Measurements from ENCODE around the gene RNF135.
"Not testable (repeated sequence)": the region's sequence is repeated elsewhere in the genome, so short reads cannot be mapped to it uniquely, and the experiment has no call there.

RNF135 gene

GRCh38 chr17:30954046-30954830 is 16.6 kb upstream of the RNF135 start:
- FAIRE-seq, result peak; percentile 50
- no peak for DNase-seq (ENCODE audit: insufficient read length, low spot score)
- TF ChIP-seq POLR2A (IDR thresholded peaks at IDR 0.05; ENCODE audit: low read depth, low read length) (no peak), PAX5 (IDR thresholded peaks at IDR 0.05; ENCODE audit: insufficient read depth, low read length, severe bottlenecking) (no peak), TAF1 (IDR thresholded peaks at IDR 0.05; ENCODE audit: low read depth, low read length) (no peak), POLR2AphosphoS5 (IDR thresholded peaks at IDR 0.05; ENCODE audit: low read depth, low read length) (no peak), POU2F2 (IDR thresholded peaks at IDR 0.05; ENCODE audit: low read depth, low read length) (no peak), SPI1 (IDR thresholded peaks at IDR 0.05; ENCODE audit: low read depth, low read length) (no peak)

- DNase-seq (ENCODE audit: insufficient read length, low spot score), result no peak
- peak; percentile 5 for FAIRE-seq
- TF ChIP-seq PAX5 (IDR thresholded peaks at IDR 0.05; ENCODE audit: insufficient read depth, low read length, severe bottlenecking), result no peak
- TF ChIP-seq POLR2AphosphoS5 (IDR thresholded peaks at IDR 0.05; ENCODE audit: low read depth, low read length), result no peak
- TF ChIP-seq POU2F2 (IDR thresholded peaks at IDR 0.05; ENCODE audit: low read depth, low read length), result no peak
- no peak for TF ChIP-seq SPI1 (IDR thresholded peaks at IDR 0.05; ENCODE audit: low read depth, low read length)
- TF ChIP-seq POLR2A (IDR thresholded peaks at IDR 0.05; ENCODE audit: low read depth, low read length), result no peak
- TF ChIP-seq TAF1 (IDR thresholded peaks at IDR 0.05; ENCODE audit: low read depth, low read length), result no peak
Measured at GRCh38 chr17:30956764-30957374, 14.0 kb upstream of the RNF135 start.

- no peak for DNase-seq (ENCODE audit: insufficient read length, low spot score)
- FAIRE-seq, result no peak
- TF ChIP-seq SPI1 (IDR thresholded peaks at IDR 0.05; ENCODE audit: low read depth, low read length), result no peak
- no peak for TF ChIP-seq PAX5 (IDR thresholded peaks at IDR 0.05; ENCODE audit: insufficient read depth, low read length, severe bottlenecking)
- TF ChIP-seq POU2F2 (IDR thresholded peaks at IDR 0.05; ENCODE audit: low read depth, low read length), result no peak
- no peak for TF ChIP-seq POLR2AphosphoS5 (IDR thresholded peaks at IDR 0.05; ENCODE audit: low read depth, low read length)
- no peak for TF ChIP-seq TAF1 (IDR thresholded peaks at IDR 0.05; ENCODE audit: low read depth, low read length)
- TF ChIP-seq POLR2A (IDR thresholded peaks at IDR 0.05; ENCODE audit: low read depth, low read length), result no peak
Measured at GRCh38 chr17:30957741-30958140, 13.1 kb upstream of the RNF135 start.

- DNase-seq (ENCODE audit: insufficient read length, low spot score) (no peak), FAIRE-seq (peak; percentile 82)
- no peak for TF ChIP-seq TAF1 (IDR thresholded peaks at IDR 0.05; ENCODE audit: low read depth, low read length)
- peak; percentile 97 for TF ChIP-seq SPI1 (IDR thresholded peaks at IDR 0.05; ENCODE audit: low read depth, low read length)
Measured at GRCh38 chr17:30958187-30958586, 12.7 kb upstream of the RNF135 start.

- TF ChIP-seq POLR2AphosphoS5 (IDR thresholded peaks at IDR 0.05; ENCODE audit: low read depth, low read length), result no peak
- no peak for TF ChIP-seq POLR2A (IDR thresholded peaks at IDR 0.05; ENCODE audit: low read depth, low read length)
- TF ChIP-seq TAF1 (IDR thresholded peaks at IDR 0.05; ENCODE audit: low read depth, low read length), result no peak
- TF ChIP-seq SPI1 (IDR thresholded peaks at IDR 0.05; ENCODE audit: low read depth, low read length), result no peak
- peak; percentile 100 for TF ChIP-seq POU2F2 (IDR thresholded peaks at IDR 0.05; ENCODE audit: low read depth, low read length)
- DNase-seq (ENCODE audit: insufficient read length, low spot score) (no peak), FAIRE-seq (peak; percentile 98)
Measured at GRCh38 chr17:30961209-30962188, 9.3 kb upstream of the RNF135 start.

- FAIRE-seq; DNase-seq (ENCODE audit: insufficient read length, low spot score): not testable (repeated sequence)
Measured at GRCh38 chr17:30964312-30964711, 6.5 kb upstream of the RNF135 start.

GRCh38 chr17:30964876-30965275 is 6.0 kb upstream of the RNF135 start:
- DNase-seq (ENCODE audit: insufficient read length, low spot score) (no peak), FAIRE-seq (no peak)
- TF ChIP-seq POU2F2 (IDR thresholded peaks at IDR 0.05; ENCODE audit: low read depth, low read length) (no peak), PAX5 (IDR thresholded peaks at IDR 0.05; ENCODE audit: insufficient read depth, low read length, severe bottlenecking) (no peak), POLR2AphosphoS5 (IDR thresholded peaks at IDR 0.05; ENCODE audit: low read depth, low read length) (no peak), POLR2A (IDR thresholded peaks at IDR 0.05; ENCODE audit: low read depth, low read length) (no peak), TAF1 (IDR thresholded peaks at IDR 0.05; ENCODE audit: low read depth, low read length) (no peak), SPI1 (IDR thresholded peaks at IDR 0.05; ENCODE audit: low read depth, low read length) (no peak)

GRCh38 chr17:30965686-30966085 is 5.2 kb upstream of the RNF135 start:
- DNase-seq (ENCODE audit: insufficient read length, low spot score) (no peak), FAIRE-seq (no peak)
- TF ChIP-seq POLR2AphosphoS5 (IDR thresholded peaks at IDR 0.05; ENCODE audit: low read depth, low read length) (no peak), TAF1 (IDR thresholded peaks at IDR 0.05; ENCODE audit: low read depth, low read length) (no peak)

GRCh38 chr17:30967911-30968310 is 2.9 kb upstream of the RNF135 start:
- not testable (repeated sequence) for FAIRE-seq; DNase-seq (ENCODE audit: insufficient read length, low spot score)

Data from GM12891 (cell line).